Kasumi-1 (cell line): Measurements from ENCODE around the gene FLRT2.
A peak's percentile ranks its signal among the peaks of the same experiment; 100 is the strongest.

Experiments
- DNase-seq, 2 experiments: peaks; one replicate each; lab custom pipeline; 2025; lab: John Stamatoyannopoulos, UW

Gene FLRT2, protein sequence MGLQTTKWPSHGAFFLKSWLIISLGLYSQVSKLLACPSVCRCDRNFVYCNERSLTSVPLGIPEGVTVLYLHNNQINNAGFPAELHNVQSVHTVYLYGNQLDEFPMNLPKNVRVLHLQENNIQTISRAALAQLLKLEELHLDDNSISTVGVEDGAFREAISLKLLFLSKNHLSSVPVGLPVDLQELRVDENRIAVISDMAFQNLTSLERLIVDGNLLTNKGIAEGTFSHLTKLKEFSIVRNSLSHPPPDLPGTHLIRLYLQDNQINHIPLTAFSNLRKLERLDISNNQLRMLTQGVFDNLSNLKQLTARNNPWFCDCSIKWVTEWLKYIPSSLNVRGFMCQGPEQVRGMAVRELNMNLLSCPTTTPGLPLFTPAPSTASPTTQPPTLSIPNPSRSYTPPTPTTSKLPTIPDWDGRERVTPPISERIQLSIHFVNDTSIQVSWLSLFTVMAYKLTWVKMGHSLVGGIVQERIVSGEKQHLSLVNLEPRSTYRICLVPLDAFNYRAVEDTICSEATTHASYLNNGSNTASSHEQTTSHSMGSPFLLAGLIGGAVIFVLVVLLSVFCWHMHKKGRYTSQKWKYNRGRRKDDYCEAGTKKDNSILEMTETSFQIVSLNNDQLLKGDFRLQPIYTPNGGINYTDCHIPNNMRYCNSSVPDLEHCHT

DNA sequence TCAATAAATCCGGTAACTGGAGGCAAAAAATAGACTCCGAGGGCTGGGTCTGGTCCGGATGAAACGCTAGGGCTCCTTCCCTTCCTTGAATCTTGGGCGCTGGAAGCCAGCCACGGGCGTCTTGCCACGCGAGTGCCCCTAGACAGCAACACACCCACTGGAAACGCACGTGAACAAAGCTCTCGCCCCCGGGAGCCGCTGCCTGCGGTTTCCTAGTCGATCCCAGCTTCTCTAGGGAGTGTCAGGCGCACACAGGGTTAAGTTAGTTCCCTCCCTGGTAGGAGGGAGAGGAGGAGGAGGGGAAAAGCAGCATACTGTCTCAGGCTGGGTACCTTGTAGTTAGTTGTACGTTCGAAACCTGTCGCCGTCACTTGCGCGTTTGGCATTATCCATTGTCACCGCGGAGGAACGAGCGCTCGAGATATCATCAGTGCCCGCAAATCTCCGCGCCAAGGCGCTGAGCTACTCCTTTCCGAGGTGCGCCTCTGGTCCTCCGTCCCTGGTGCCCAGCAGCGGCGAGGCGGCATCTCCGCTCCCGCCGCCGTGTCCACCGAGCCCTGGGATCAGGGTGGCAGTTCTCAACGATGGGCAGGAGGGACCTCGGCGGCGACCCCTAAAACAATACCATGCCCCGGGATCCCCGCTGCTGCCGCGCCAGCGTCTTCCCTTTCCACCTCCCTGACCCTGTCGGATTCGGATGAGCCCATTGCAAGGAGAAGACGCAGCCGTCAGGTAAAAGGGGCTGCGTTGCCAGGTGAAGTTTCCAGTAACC is at the start of gene FLRT2:
Gene FLRT2, plus strand, starts transcription at position 342 of the 772 bp plus-strand sequence. CDS start 91,371 bp downstream, outside the sequence.
- DNase-seq = no peak

GRCh38 chr14:85481471-85481870 is 48.5 kb upstream of the FLRT2 start:
- DNase-seq = no peak

- no peak for DNase-seq
Observed at GRCh38 chr14:85482552-85482951, 47.4 kb upstream of the FLRT2 start.

DNA sequence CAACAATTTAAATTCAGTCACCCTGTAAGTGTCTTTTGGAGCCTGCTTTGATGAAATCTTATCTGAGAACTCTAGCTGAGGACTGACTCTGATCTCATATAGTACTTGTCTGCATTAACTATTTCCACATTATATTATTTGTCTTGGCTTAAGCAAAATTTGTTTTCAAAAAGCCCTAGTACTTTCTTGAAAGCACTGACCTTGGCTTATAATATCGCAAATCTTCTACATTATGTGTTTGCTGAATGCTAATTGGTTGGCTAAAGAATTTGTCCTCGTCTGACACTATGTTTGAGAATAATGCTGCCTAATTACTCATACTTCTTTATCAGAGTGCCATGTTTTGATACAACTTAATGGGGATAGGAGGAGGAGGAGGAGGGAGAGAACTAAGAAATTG is 46.9 kb upstream of the FLRT2 start:
- no peak for DNase-seq

- DNase-seq = no peak
Observed at GRCh38 chr14:85483652-85484051, 46.3 kb upstream of the FLRT2 start.

DNA sequence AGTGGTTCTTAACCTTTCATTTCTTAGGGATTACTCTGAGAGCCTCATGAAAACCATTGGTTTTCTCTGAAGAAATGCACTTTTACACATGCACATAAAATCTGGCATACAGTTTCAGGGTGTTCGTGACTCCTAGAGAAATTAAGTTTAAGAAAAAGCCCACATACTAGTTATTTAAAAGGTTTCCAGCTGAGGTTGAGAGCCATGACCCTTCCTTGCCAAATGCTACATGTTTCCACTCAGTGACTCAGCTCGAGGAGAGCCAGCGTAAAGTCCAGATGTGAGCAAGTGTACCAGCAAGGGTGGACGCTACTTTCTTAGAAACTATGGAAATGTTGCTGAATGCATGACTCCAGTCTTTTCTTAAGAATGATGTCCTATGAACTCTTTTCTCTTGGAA is 42.7 kb upstream of the FLRT2 start:
- no peak for DNase-seq

DNA sequence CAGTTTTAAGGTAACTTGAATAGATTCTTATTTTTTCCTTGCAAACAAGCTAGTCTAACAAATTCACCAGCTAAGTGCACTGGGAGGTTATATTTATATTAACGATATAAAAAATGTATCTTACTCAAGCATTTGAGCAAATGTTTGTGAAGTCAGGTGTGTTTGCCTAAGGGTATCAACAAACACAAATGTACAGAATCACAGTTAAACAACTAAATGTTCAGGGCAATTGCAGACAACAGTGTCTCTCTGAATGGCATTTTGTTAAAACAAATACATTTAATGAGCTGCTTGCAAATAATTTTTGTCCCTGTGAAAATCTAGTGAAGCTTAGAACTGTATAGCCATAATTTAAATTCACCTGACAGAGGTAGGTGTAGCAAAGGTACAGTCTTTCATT is 28.2 kb upstream of the FLRT2 start:
- DNase-seq = no peak

DNA sequence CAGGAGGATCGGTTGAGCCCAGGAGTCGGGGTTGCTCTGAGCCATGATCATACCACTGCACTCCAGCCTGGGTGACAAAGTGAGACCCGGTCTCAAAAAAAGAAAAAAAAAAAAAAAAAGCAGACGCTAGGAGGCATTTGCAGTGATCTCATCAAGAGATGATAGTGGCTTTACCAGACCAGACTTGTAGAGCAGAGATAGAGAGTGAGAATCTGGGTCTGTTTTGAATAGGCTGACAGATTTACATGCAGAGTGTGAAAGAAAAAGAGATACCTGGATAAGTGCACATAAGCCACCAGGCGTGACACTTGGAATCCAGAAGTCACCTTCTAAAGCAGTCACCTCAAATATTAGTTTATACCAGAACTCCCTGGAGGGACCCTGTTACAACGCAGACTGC is 21.1 kb upstream of the FLRT2 start:
- DNase-seq = no peak

- DNase-seq = no peak
Observed at GRCh38 chr14:85512451-85512850, 17.5 kb upstream of the FLRT2 start.

DNA sequence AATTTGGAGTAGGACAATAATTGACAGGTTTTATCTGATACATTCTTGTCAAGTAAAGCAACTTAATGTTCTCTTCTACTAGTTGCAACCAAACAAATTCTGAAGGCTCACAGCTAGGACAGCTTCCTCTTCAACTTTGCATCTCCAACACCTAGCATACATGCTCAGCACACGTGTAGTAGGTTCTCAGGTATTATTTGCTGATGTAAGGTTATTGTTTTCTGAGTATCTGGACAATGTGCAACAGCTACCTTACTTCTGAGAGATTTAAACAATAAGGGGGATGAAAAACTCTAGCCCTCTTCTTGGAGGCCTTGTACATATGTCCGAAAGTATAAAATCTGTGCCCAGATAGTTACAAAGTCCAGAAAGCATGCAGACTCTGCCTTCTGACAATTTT is 15.5 kb upstream of the FLRT2 start:
- no peak for DNase-seq

- peak; percentile 67 to 71 for DNase-seq
Observed at GRCh38 chr14:85516239-85517113, 13.5 kb upstream of the FLRT2 start.

DNA sequence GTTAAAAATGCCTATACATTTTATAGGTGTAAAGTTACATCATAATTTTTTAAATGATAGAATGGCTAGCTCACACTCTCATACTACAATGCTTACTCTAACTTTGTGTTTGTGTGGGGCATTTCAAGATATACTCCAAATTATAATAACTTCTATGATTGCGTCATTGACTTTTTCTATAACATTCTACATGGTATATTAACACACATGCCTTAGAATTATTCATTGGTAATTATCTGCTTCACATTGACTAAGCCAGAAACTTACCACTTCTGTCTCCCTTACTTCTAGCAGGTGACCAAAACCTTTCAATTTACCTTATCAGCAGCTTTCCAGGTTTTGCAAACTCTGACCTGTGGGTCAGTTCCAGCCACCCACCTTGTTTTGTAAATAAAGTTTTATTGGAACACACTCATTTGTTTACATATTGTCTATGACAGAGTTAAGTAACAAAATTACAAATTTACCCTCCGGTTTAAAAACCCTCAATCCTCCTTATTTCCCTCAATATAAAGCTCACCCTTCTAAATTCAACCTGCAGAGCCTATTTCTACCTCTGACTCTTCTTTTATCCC is 12.7 kb upstream of the FLRT2 start:
- no peak for DNase-seq

DNA sequence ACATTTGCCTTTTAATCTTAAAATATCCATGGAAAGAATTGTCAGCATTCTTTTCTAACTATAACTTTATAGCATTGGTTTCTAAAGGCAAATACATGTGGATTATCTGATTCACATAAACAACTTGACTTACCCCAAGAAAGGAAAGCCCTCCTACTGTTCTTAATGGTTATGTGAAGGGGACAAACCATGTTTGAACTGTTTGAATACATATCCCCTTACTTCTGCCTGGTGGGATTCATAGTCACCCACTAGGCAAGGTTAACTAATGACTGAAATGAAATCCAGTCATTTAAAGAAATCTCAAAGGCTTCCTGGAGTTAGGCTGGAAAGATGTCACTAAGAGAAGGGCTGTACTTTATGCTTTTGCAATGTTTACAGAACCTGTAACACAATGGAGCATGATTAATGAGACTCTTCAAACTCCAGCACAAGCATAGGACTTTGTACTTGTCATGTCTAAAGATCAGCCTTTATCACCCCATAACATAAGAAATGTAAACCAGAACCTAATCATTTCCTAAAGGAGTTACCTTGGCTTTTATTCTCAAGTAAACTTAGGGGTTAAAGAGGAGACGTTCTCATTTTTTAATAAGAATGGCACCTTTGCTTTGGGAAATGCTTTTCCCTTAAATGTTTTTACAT is 10.2 kb upstream of the FLRT2 start:
- no peak for DNase-seq

DNA sequence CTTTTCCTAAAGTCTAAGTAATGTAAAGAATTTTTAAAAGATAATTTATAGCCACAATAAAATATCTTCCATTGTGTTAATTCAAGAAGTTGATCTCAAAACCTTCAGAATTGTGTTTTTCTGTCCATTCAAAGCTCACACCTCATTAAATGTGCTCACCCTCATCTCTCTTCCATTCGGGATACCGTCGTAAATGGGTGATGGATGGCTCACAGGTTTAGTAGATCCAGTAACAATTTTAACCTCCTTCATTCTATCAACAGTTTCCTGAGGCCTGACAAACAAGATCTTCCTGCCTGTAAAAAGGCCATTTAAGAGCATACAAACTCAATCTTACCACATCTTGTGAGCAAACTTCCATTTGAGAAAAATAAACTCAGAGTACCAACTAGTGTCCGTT is 9.4 kb upstream of the FLRT2 start:
- no peak for DNase-seq

DNA sequence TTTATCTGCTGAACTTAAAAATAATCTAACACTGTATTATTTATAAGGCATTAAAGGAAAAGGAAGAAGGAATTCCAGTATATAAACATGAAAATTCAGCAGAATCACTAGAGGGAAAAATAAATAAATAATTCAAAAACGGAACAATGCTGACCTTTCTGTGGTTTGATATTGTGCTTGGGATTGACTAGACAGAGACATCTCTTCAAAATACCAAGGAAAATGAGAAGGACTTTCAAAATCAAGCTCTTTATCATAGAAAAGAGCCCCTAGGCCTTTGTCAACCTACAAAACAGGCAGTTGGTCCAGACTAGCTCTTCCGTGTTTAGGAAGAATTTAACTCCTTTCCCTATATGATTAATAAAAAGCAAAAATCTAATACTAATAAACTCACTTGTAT is 6.3 kb upstream of the FLRT2 start:
- no peak for DNase-seq

DNA sequence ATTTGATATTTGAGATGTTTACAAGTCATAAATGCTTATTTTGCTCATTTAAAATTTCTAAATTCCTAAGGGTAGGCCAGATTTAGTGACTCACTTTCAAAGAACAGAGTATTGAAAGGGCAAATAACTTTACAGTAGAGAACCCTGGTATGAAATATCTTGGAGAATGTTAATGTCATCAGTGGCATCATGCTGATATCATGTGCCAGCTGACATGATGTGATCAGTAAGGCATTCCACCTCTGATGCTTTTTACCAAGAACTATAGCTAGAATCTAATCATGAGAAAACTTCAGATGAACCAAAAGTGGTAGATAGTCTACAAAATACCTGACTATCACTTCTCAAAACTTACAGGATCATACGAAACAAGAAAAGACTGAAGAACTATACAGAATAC is 2.9 kb upstream of the FLRT2 start:
- no peak for DNase-seq

- DNase-seq = no peak
Observed at GRCh38 chr14:85527445-85528035, 2.4 kb upstream of the FLRT2 start.

- no peak for DNase-seq
Observed at GRCh38 chr14:85528080-85528896, 1.7 kb upstream of the FLRT2 start.

GRCh38 chr14:85528897-85529631 is 880 bp upstream of the FLRT2 start:
- DNase-seq = no peak
